COLO668 (cell line): ENCODE measurements around the gene FLAD1.

Experiments
- DNase-seq: peaks from one replicate; lab custom pipeline; 2025; ENCODE audit not compliant: unreplicated experiment; lab: John Stamatoyannopoulos, UW

The FLAD1 gene

DNA sequence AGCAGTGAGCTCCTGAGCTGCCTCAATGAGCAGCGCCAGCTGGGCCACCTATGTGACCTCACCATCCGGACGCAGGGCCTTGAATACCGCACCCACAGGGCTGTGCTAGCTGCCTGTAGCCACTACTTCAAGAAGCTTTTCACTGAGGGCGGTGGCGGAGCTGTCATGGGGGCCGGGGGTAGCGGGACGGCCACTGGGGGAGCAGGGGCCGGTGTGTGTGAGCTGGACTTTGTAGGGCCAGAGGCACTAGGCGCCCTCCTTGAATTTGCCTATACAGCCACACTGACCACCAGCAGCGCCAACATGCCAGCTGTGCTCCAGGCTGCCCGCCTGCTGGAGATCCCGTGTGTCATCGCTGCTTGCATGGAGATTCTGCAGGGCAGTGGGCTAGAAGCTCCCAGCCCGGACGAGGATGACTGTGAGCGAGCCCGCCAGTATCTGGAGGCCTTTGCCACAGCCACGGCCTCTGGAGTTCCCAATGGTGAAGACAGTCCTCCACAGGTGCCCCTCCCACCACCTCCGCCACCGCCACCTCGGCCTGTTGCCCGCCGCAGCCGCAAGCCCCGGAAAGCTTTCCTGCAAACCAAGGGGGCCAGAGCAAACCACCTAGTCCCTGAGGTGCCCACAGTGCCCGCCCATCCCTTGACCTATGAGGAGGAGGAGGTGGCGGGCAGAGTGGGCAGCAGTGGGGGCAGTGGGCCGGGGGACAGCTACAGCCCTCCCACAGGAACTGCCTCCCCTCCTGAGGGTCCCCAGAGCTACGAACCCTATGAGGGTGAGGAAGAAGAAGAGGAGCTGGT lies 31.8 kb downstream of the FLAD1 start:
- no peak for DNase-seq

DNA sequence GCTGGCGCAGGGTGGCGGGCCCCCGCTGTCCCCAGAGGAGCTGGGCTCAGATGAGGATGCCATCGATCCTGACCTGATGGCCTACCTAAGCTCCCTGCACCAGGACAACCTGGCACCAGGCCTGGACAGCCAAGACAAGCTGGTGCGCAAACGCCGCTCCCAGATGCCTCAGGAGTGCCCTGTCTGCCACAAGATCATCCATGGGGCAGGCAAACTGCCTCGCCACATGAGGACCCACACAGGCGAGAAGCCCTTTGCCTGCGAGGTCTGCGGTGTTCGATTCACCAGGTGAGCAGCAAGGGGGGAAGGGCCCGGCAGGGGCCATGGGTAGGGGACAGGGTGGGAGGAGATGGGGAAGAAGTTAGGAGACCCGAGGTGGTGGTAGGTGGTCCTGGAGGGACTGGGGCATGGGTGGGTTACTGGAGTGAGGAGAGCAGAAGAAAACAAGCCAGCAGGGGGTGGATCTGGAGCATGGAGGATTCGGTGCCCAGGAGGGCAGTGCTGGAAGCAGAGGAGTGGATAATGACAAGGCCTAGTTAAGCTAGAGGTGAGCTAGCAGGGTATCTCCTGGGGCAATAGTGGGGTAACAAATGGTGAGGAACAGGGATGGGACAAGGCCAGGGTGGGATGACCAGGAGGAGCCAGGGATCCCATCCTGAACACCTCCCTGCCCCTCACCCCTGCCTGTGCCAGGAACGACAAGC lies 32.5 kb downstream of the FLAD1 start:
- no peak for DNase-seq

DNA sequence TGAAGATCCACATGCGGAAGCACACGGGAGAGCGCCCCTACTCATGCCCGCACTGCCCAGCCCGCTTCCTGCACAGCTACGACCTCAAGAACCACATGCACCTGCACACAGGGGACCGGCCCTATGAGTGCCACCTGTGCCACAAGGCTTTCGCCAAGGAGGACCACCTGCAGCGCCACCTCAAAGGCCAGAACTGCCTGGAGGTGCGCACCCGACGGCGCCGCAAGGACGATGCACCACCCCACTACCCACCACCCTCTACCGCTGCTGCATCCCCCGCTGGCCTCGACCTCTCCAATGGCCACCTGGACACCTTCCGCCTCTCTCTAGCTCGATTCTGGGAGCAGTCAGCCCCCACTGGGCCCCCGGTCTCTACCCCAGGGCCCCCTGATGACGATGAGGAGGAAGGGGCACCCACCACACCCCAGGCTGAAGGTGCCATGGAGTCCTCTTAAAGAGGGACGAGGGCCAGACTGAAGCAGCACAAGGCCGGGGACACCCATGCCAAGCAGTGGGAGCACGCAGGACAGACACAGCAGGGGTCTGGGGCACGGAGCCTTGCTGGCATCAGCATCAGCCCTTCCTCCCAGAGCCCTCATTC lies 33.2 kb downstream of the FLAD1 start:
- no peak for DNase-seq

DNA sequence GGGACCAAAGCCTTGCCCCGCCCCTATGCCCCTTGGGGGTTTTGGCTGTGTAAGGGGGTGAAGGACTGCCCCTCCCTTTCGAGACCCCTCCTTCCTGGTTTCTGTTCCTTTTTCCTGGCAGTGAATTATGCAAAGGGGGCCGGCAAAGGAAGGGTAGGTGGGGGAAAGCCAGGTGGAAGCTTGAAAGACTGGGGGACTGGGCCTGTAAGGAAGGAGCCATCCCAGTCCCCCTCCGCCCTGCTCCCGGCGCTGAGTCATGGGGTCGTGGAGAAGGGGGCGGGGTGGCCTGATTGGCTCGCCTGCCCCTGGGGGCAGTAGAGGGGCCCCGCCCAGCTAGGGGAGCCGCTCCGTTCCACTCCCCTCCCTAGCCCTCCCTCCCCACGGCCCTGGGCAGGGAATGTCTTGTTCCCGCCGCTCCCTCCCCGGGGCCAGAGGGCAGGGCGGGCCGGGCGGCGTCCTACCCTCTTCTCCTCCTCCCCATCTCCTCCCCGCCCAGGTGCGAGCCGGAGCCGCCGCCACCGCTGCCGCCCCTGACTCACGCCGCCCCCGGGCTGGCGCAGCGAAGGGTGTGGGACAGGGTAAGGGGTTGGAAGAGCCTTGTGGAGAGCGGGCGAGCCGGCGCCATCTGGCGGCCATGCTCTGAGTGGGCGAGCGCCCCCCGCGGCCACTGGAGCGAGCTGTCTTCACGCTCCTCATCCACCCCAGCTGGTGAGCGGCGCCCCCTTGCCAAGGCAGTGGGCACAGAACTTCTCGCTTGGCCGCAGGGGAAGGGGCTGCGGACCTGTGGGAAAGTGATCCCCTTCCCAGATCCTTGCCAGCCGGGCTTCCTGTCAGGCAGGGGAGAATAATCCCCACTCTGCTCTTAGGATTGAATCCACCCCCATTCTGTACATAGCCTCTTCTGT lies 34.1 kb downstream of the FLAD1 start:
- DNase-seq: peak; percentile 92

DNA sequence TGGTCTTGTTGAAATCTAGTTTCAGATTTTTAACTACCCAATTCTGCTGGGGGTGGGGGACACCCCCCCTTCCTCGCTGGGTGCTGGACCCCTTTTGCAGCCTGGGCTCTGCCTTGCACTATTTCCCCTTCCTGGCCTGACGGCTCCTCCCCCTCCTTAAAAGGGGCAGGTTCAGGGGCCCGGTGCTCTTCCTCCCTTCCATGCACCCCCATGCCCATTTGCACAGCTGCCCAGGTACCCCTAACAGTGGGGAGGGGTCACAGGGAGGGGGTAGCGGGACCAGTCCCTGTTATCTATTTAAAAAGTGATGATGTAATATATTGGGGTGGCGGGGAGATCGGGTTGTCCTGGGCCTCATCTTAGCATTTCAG lies 34.8 kb downstream of the FLAD1 start:
- no peak for DNase-seq

DNA sequence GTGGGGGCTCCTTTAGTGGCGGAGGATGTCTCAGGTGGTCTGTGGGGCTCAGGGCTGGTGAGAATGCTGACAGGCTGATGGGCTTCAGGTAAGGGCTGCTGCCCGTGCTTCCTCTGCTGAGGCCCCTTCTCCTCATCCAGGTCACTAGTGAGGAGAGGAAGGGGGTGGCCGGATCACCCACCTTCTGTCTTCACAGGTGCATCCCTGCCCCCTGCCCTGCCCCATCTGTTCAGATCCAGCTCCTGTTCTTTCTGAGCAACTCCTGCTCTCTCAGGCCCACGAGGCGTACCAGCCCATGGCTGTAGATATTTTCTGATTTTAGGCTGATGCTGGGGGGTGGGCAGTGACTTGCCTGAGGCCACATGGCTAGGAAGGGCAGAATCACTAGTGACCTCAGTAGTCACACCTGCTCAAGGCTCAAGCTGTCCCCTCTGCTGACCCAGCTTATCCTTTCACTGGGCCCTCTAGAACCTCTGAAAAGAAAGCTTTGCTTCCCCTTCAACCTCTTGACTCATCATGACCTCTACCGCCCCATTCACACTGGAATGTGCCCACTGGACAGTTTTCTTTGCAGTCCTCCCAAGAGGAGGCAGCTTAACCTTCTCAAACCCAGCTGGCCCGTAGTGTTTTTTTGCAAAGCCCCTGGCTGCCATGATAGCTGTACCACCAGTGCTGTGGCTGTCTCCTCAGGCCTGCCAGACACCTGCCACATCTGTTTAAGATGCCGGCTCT lies 35.6 kb downstream of the FLAD1 start:
- DNase-seq: no peak

DNA sequence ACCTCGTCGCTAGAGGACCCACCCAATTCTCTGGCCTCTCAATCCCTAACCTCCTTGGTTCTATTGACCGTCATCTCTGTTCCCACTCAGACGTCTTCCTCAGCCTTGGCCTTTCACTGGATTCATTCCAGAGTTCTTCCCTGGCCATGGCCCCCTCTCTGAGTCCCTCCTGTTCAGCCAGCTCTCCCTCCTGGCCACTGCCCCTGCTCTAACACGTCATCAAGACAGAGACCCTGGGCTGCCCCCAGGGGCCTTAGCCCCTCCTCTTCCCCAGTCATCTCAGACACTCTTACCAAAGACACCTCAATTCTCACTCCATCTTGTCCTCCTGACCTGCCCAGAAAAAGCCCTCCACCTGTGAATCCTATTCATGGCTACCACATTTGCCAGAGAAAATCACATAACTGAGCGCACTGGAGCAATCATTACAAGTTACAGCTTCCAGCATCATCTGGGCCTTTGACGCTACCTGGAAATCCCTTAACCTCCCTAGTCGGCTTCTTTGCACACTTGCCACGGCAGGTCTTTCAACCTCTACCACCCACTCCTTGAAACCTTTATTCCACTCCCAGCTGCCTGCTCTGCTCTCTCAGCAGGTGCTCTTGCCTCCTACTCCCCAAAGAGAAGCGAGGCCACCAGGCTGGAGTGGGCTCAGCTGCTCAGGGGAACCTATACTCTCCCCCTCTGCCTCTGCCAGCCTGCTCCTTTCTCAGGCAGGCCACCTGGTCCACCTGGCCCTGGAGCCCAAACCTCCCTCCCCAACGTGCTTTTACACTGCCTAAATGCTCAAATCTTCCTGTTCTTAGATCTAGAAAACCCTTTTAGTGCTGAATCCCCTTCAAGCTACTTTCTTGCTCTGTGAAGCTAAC lies 36.5 kb downstream of the FLAD1 start:
- peak; percentile 30 for DNase-seq

DNA sequence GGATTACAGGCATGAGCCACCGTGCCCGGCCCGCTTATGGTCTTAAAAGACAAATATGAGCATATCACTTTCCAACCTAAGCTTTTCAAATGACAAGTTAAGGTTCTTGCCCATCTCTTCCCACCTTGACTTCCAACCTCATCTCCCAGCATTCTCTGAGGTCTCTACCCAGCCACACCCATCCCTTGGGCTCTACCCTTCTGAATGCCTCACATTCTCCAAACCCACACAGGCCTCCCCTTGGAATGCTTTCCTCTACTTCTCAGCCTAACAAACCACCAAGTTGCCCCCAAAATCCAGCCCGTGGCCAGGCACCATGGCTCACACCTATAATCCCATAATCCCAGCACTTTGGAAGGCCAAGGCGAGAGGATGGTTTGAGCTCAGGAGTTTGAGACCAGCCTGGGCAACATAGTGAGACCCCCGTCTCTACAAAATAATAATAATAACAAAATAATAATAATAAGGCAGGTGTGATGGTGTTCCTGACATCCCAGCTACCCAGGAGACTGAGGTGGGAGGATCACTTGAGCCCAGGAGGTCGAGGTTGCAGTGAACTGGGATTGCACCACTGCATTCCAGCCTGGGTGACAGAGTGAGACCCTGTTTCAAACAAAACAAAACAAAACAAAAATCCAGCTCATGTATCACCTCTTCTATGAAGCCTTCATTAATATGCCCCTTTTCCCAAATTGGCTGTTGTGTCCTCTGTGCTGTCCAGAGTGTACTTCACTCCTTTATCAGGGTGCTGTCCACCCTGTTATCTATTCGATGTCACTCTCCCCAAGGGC lies 39.2 kb downstream of the FLAD1 start:
- DNase-seq: no peak

DNA sequence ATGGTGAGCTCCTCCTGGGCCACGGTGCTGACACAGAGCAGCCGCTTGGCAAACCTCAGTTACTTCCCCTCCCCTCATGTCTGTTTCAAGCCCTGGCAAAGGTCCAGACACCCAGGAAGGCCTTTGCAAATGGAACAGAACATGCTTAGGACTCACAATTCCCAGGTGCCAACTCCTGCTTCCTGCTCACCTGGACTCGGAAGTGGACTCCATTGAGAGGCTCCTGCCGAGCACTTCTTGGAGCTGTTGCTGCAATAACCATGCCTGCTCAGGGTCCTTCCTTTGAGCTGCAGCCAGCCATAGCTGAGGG lies 39.7 kb downstream of the FLAD1 start:
- peak; percentile 43 for DNase-seq

DNA sequence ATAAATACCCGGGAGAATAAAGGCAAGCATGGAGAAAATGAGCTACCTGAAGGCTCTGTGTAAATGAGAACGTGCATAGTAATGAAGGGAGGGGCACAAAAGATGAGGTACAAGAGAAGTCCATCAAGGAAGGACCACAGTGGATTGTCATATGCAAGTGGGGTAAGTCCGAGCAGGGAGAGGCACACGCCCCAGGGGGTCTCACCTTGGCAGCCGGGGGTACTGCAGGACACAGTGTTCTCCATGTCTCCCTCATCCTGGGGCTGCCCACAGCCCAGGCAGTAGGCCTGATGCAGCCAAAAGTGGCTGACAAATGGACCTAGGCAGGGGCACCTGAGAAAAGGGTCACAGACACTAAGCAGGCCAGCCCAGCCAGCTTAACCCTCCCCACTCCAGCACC lies 40.5 kb downstream of the FLAD1 start:
- no peak for DNase-seq

DNA sequence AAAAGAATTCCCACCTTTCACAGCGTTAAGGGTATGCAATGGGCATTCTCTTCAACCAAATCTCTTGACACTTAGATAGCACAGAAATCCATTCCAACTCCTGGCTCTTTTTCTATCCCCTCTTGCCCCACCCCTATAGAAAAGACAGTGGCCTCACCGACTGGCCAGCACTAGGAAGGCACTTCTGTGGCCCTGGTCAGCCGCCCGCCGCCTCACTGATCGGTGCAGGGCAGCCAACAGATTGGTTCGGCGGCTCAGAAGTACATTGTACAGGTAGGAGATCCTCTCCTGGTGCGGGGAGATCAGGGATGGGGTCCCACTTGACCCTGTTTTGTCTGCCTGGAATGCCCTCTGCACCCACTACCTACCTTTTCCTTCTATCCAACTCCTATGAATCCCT lies 41.2 kb downstream of the FLAD1 start:
- DNase-seq: no peak

DNA sequence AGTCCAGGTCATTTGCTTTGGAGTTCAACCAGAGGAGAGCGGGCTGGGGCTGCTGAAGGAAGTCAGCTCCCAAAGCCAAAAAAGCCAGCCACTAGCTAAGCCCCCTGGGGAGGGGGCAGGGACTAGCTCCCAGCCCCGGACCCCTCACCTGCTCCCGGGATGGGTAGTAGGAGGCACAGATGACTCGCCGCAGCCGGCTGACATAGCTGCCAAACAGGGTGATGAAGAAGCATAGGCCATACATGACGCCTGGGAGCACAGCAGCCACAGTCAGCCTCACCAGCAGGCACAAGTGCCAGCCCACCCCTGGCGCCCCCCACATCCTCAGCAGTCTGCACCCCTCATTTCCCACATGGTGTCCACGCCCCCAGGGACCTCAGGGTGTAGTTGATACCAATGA lies 43.0 kb downstream of the FLAD1 start:
- no peak for DNase-seq

DNA sequence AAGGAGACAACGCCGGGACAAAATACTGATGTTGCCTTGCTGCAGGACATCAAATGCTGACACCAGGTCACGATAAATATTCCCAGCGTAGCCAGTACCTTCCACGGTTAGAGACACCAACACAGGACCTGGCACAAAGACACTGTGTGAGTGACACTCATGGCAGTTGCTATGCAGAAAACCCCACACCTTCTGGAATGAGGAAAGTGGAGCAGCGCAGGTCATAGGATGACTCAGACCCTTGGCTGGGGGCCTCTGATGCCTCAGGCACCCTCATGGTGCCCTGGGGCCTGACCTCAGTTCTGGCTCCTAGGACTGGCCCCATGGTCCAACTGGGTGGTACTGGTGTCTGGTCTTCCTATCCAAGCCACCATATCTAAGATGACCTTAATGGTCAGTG lies 43.4 kb downstream of the FLAD1 start:
- no peak for DNase-seq

DNA sequence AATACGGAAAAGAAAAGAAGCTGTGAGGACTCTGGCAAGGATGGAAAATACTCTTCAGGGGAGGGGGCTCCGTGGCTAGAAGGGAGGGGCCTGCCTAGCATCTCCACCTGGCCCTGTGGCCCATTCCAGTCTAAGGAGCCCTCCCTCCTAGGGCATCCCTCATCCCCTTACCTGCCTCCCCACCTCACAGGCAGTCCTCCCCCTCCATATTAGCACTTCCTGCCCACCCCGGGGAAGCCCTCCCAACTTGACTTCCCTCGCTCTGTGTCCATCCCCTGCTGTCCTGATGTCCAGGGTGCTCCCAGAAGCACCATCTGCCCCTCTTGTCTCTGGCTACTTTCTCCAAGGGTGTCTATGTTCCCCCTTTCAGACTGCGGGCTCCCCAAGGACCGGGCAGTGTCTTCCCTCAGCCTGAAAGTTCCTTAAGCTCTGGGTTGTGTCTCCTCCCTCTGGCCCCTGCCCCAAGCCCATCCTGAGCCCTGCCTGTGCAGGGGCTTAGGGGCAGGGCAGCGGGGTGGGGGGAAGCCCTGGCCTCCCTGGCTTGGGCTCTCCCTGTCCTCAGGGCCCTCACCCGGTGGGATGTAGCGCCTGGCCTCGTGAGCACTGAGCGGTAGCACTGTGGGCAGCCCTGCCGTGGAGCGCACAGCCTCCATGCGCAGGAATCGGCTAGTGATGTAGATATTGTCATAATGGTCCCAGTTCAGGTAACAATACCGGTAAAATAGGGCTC lies 46.5 kb downstream of the FLAD1 start:
- no peak for DNase-seq

DNA sequence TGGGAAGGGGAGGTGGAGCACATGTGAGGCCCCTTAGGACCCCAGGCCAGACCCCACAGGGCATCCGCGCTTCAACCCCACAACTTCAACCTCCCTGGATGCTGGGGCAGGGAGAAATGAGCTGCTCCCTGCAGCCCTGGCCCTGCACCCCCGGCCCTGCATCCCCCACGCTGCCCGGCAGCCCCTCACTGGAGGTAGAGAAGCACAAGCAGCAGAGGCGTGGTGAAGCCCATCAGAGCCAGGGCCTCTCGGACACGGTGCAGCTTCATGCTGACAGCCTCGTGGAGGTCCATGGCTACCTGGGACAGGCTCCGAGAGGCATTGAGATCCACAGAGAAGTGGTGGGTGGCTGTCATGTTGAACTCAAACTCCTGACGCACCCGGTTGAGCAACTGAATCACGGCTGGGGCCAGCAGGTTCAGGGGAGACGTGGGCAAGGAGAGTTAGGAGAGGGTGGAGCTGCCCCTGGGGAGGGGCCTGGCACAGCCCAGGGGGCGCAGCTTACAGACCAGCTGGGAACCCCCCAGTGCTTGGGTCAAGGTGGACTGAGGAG lies 47.2 kb downstream of the FLAD1 start:
- DNase-seq: no peak

DNA sequence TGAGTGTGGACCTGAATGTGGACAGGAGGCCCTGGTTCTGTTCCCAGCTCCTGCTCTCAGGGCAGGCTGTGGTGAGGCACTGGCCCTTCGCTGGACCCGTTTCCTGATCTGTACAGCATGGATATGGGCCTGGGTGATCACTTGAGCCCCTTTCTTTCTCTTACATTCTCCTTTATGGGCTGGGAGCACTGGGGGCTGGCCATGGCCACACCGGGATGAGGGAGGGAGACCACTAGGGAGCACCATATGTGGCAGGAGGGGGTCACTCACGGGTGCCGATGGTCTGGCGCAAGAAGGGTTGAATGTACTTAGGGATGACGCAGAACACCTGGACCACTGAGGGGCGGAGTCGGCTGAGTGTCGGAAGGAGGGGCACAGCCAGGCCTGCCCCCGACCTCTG lies 47.8 kb downstream of the FLAD1 start:
- DNase-seq: no peak

DNA sequence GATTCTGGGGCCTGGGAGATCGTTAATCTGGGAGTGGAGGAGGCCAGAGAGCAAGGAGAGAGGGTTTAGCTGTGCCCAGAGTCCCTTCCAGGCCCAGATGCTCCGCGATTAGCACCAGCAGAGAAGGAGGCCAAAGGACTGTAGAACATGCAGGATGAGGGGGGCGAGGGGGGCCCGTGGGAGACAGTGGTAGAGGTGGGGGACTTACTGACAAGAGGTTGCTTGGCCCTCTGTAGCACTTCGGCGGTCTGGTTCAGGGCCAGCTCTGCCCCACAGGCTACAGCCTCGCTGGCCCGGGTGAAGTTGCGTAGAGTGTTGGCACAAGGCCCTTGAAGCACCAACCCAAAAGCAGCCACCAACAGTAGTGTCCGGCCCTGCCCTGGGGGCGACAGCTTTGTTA lies 49.7 kb downstream of the FLAD1 start:
- DNase-seq: no peak

DNA sequence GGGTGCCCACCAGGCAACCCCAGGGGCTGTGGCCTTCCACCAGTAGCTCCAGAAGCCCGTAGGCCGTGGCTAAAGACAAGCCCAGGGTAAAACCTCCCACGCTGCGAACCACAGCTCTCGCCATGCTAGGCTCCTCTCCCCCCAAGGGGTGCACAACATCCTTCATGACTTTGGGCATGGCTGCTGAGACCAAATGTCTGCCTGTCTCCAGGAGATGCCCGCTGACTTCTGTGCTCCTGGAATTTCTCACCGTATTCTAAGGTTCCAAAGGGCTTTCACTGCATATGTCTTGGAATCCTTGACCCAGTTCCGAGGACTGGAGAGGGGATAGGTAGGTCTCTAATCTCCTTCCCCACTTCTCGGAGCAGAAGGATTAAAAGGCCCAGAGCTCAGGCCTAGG lies 50.4 kb downstream of the FLAD1 start, which contains the start of the genes DCST1 and DCST2:
DCST1 (plus strand) TSS at position 301 of the 400 bp plus-strand sequence. CDS start 213 bp downstream, outside the sequence.
DCST2 (minus strand) TSS at position 258 of the 400 bp plus-strand sequence; CDS start at position 178, 80 bp downstream.
- no peak for DNase-seq
